ENCODE data around the gene RGS18. TPM values are rescaled to one million over a fixed set of nuclear protein-coding genes. Genes with fewer than 3 reads are reported as not detected.
"Not testable (repeated sequence)": the region's sequence is repeated elsewhere in the genome, so short reads cannot be mapped to it uniquely, and the experiment has no call there.

The RGS18 gene
- total RNA-seq (2014; rRNA removed; shearing (Covaris generic); ENCODE audit: low replicate concordance) = not detected in 2 replicates

- DNase-seq (ENCODE audit: low read depth) = no peak
- in situ Hi-C loops (cut with HindIII; ENCODE audit: low pct_unique_long_range_greater_than_20kb, low sequenced_read_pairs) = no loop called here
Observed at GRCh38 chr1:192158181-192158580, at the start of gene RGS18. RGS18 (plus strand) TSS chr1:192158462; CDS start chr1:192158638, 176 bp downstream.

- in situ Hi-C loops (cut with HindIII; ENCODE audit: low pct_unique_long_range_greater_than_20kb, low sequenced_read_pairs) = no loop called here
- DNase-seq (ENCODE audit: low read depth) = no peak
Observed at GRCh38 chr1:192109576-192109975, 48.7 kb upstream of the RGS18 start.

- in situ Hi-C loops (cut with HindIII; ENCODE audit: low pct_unique_long_range_greater_than_20kb, low sequenced_read_pairs) = no loop called here
- no peak for DNase-seq (ENCODE audit: low read depth)
Observed at GRCh38 chr1:192115000-192115399, 43.3 kb upstream of the RGS18 start.

GRCh38 chr1:192118881-192119405 lies 39.3 kb upstream of the RGS18 start:
- DNase-seq (ENCODE audit: low read depth) = no peak
- in situ Hi-C loops (cut with HindIII; ENCODE audit: low pct_unique_long_range_greater_than_20kb, low sequenced_read_pairs) = no loop called here

- in situ Hi-C loops (cut with HindIII; ENCODE audit: low pct_unique_long_range_greater_than_20kb, low sequenced_read_pairs) = no loop called here
- DNase-seq (ENCODE audit: low read depth) = no peak
Observed at GRCh38 chr1:192119701-192120100, 38.6 kb upstream of the RGS18 start.

- no peak for DNase-seq (ENCODE audit: low read depth)
- in situ Hi-C loops (cut with HindIII; ENCODE audit: low pct_unique_long_range_greater_than_20kb, low sequenced_read_pairs) = no loop called here
Observed at GRCh38 chr1:192122668-192123067, 35.6 kb upstream of the RGS18 start.

GRCh38 chr1:192123212-192123611 lies 35.0 kb upstream of the RGS18 start:
- in situ Hi-C loops (cut with HindIII; ENCODE audit: low pct_unique_long_range_greater_than_20kb, low sequenced_read_pairs) = no loop called here

GRCh38 chr1:192126030-192126619 lies 32.1 kb upstream of the RGS18 start:
- in situ Hi-C loops (cut with HindIII; ENCODE audit: low pct_unique_long_range_greater_than_20kb, low sequenced_read_pairs) = no loop called here

More at GRCh38 chr1:192123212-192123611, 35.0 kb upstream of the RGS18 start:
- DNase-seq (ENCODE audit: low read depth) = no peak

GRCh38 chr1:192130175-192130574 lies 28.1 kb upstream of the RGS18 start:
- DNase-seq (ENCODE audit: low read depth) = no peak
- in situ Hi-C loops (cut with HindIII; ENCODE audit: low pct_unique_long_range_greater_than_20kb, low sequenced_read_pairs) = no loop called here

More at GRCh38 chr1:192126030-192126619, 32.1 kb upstream of the RGS18 start:
- no peak for DNase-seq (ENCODE audit: low read depth)

GRCh38 chr1:192130865-192131264 lies 27.4 kb upstream of the RGS18 start:
- DNase-seq (ENCODE audit: low read depth); in situ Hi-C loops (cut with HindIII; ENCODE audit: low pct_unique_long_range_greater_than_20kb, low sequenced_read_pairs): not testable (repeated sequence)

GRCh38 chr1:192131914-192132313 lies 26.3 kb upstream of the RGS18 start:
- DNase-seq (ENCODE audit: low read depth) = no peak

GRCh38 chr1:192133350-192133926 lies 24.8 kb upstream of the RGS18 start:
- DNase-seq (ENCODE audit: low read depth) = no peak
- in situ Hi-C loops (cut with HindIII; ENCODE audit: low pct_unique_long_range_greater_than_20kb, low sequenced_read_pairs) = no loop called here

More at GRCh38 chr1:192131914-192132313, 26.3 kb upstream of the RGS18 start:
- in situ Hi-C loops (cut with HindIII; ENCODE audit: low pct_unique_long_range_greater_than_20kb, low sequenced_read_pairs) = no loop called here

GRCh38 chr1:192140382-192140781 lies 17.9 kb upstream of the RGS18 start:
- DNase-seq (ENCODE audit: low read depth) = no peak
- in situ Hi-C loops (cut with HindIII; ENCODE audit: low pct_unique_long_range_greater_than_20kb, low sequenced_read_pairs) = no loop called here

GRCh38 chr1:192147221-192147620 lies 11.0 kb upstream of the RGS18 start:
- DNase-seq (ENCODE audit: low read depth) = no peak
- in situ Hi-C loops (cut with HindIII; ENCODE audit: low pct_unique_long_range_greater_than_20kb, low sequenced_read_pairs) = no loop called here

GRCh38 chr1:192147696-192148095 lies 10.6 kb upstream of the RGS18 start:
- in situ Hi-C loops (cut with HindIII; ENCODE audit: low pct_unique_long_range_greater_than_20kb, low sequenced_read_pairs) = no loop called here
- no peak for DNase-seq (ENCODE audit: low read depth)

- in situ Hi-C loops (cut with HindIII; ENCODE audit: low pct_unique_long_range_greater_than_20kb, low sequenced_read_pairs) = no loop called here
- no peak for DNase-seq (ENCODE audit: low read depth)
Observed at GRCh38 chr1:192151176-192151575, 7.1 kb upstream of the RGS18 start.

- in situ Hi-C loops (cut with HindIII; ENCODE audit: low pct_unique_long_range_greater_than_20kb, low sequenced_read_pairs) = no loop called here
- DNase-seq (ENCODE audit: low read depth) = no peak
Observed at GRCh38 chr1:192153276-192153675, 5.0 kb upstream of the RGS18 start.

- in situ Hi-C loops (cut with HindIII; ENCODE audit: low pct_unique_long_range_greater_than_20kb, low sequenced_read_pairs) = no loop called here
- no peak for DNase-seq (ENCODE audit: low read depth)
Observed at GRCh38 chr1:192157067-192157466, 1.2 kb upstream of the RGS18 start.

GRCh38 chr1:192159014-192159413 lies 752 bp downstream of the RGS18 start:
- DNase-seq (ENCODE audit: low read depth) = no peak
- in situ Hi-C loops (cut with HindIII; ENCODE audit: low pct_unique_long_range_greater_than_20kb, low sequenced_read_pairs) = no loop called here

GRCh38 chr1:192159781-192160180 lies 1.5 kb downstream of the RGS18 start:
- in situ Hi-C loops (cut with HindIII; ENCODE audit: low pct_unique_long_range_greater_than_20kb, low sequenced_read_pairs) = no loop called here
- no peak for DNase-seq (ENCODE audit: low read depth)
